ENCODE results near the gene SLU7. TPM values are rescaled to one million over a fixed set of nuclear protein-coding genes. Genes with fewer than 3 reads are reported as not detected.

The SLU7 gene
- total and polyA plus RNA-seq, 3 experiments from 2014 or later, result 48.3 to 94.1 (median 55.7) TPM

DNA sequence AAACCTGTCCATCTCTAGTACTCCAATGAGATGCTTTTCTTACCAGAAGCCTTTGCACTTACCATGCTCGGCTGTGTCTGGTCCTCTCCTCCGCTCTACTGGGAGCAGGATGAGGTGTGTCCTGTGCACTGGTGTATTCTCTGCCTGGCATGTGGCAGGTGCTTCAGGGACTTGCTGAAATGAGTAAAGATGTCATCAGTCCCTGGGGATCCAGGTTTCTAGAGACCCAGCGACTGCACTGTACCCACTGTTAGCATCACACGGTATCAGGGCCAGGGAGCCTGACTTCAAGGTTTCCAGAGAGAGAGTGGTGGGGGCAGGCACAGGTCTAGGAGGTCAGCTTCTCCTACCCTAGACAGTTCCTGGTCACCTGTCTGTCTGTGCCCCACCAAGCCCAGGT lies 13.3 kb upstream of the SLU7 start:
- H3K36me3 ChIP-seq (ENCODE audit: insufficient read depth, low read length), result no peaks in the 10 kb centered on the region
- Mint-ChIP-seq H3K9me3 (no peaks in the 10 kb centered on the region), H3K27ac (no peak overlapping the region), H3K36me3 (peaks cover 0 to 24% (median 6%) of the 10 kb centered on the region in 3 donors), H3K4me1 (no peaks in the 10 kb centered on the region), H3K4me3 (no peak overlapping the region), H3K27me3 (peaks cover 2 to 13% of the 10 kb centered on the region in 2 donors)
- CTCF ChIA-PET, result interaction anchor here (1.0 kb wide), 1 partner anchor 10 kb away, joined by 3 read pairs; no protein-coding TSS in a partner anchor
- no peaks in the 10 kb centered on the region for H3K9me3 ChIP-seq (ENCODE audit: low read length)
- H3K27me3 ChIP-seq (ENCODE audit: insufficient read depth, low read length, poor library complexity, severe bottlenecking), result no peaks in the 10 kb centered on the region
- POLR2A ChIA-PET, result no interaction called here
- no peak overlapping the region for H3K4me3 ChIP-seq (ENCODE audit: low read length)
- DNase-seq, result no peak
- H3K27ac ChIP-seq (ENCODE audit: low read depth, low read length), result no peak overlapping the region
- no peaks in the 10 kb centered on the region for H3K4me1 ChIP-seq (ENCODE audit: insufficient read depth, low read length)

DNA sequence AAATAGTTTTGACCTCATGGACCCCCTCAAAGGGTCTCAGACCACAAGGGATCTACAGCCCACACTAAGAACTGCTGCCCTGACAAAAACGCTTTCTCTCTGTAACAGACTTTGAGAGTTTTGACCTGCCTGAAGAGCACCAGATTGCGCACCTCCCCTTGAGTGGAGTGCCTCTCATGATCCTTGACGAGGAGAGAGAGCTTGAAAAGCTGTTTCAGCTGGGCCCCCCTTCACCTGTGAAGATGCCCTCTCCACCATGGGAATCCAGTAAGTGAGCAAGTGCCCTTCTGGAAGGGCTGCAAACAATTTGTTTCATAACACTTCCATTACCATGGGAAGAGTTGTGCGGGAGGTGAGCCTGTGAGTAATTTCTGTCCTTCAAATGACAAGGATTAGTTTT lies 8.7 kb upstream of the SLU7 start:
- Mint-ChIP-seq H3K27me3 (no peaks in the 10 kb centered on the region), H3K4me1 (peaks cover 28 to 34% (median 33%) of the 10 kb centered on the region in 3 donors), H3K36me3 (peaks cover 0 to 25% (median 6%) of the 10 kb centered on the region in 3 donors), H3K27ac (no peak overlapping the region), H3K9me3 (no peaks in the 10 kb centered on the region), H3K4me3 (peak overlapping the region in 1 of 7 donors; percentile 4)
- H3K27me3 ChIP-seq (ENCODE audit: insufficient read depth, low read length, poor library complexity, severe bottlenecking), result no peaks in the 10 kb centered on the region
- ChIA-PET CTCF (interaction anchor here (13.2 kb wide), 1 partner anchor 12 kb away, joined by 155 read pairs; no protein-coding TSS in a partner anchor), POLR2A (no interaction called here)
- H3K4me1 ChIP-seq (ENCODE audit: insufficient read depth, low read length), result peaks cover 8% of the 10 kb centered on the region
- H3K27ac ChIP-seq (ENCODE audit: low read depth, low read length), result no peak overlapping the region
- no peaks in the 10 kb centered on the region for H3K36me3 ChIP-seq (ENCODE audit: insufficient read depth, low read length)
- H3K4me3 ChIP-seq (ENCODE audit: low read length), result no peak overlapping the region
- no peaks in the 10 kb centered on the region for H3K9me3 ChIP-seq (ENCODE audit: low read length)
- no peak for DNase-seq

DNA sequence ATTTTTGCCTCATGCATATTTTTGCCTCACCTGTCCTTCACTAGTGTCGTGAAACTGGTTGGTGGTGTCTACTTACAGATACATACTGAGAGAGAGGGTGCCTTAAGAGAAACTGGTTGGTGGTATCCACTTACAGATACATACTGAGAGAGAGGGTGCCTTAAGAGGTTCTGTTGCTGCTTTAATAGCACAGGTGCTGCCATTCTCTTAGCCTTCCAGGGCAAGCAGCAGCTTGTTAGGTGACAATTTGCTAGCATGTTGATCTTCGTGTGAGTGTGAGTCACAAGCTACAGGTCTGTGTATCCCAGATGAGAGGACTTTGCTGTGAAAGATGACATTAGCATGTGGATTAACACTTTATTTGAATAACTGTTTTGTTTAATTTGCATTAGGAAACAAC lies 4.2 kb upstream of the SLU7 start:
- peaks cover 65 to 79% (median 75%) of the 10 kb centered on the region in 3 donors for H3K4me1 Mint-ChIP-seq
- peak overlapping the region; percentile 80 to 98 (median 95) for H3K4me3 Mint-ChIP-seq
- H3K27me3 ChIP-seq (ENCODE audit: insufficient read depth, low read length, poor library complexity, severe bottlenecking), result no peaks in the 10 kb centered on the region
- H3K27ac ChIP-seq (ENCODE audit: low read depth, low read length), result peak overlapping the region; percentile 76
- peak overlapping the region; percentile 69 to 98 (median 96) for H3K27ac Mint-ChIP-seq
- ChIA-PET POLR2A (interaction anchor here (1.8 to 2.3 kb wide), 2 partner anchors 15 to 45 kb away, joined by 9 to 11 read pairs; no protein-coding TSS in a partner anchor), CTCF (interaction anchor here (1.0 to 13.2 kb wide), 3 partner anchors 17 to 384 kb away, joined by 3 to 155 read pairs (median 4); no protein-coding TSS in a partner anchor)
- peak overlapping the region; percentile 72 for H3K4me3 ChIP-seq (ENCODE audit: low read length)
- H3K27me3 Mint-ChIP-seq, result peaks cover 0 to 4% of the 10 kb centered on the region in 2 donors
- peaks cover 0 to 26% (median 0%) of the 10 kb centered on the region in 3 donors for H3K36me3 Mint-ChIP-seq
- DNase-seq, result no peak
- H3K4me1 ChIP-seq (ENCODE audit: insufficient read depth, low read length), result peaks cover 26% of the 10 kb centered on the region
- H3K9me3 ChIP-seq (ENCODE audit: low read length), result no peaks in the 10 kb centered on the region
- H3K36me3 ChIP-seq (ENCODE audit: insufficient read depth, low read length), result no peaks in the 10 kb centered on the region
- H3K9me3 Mint-ChIP-seq, result no peaks in the 10 kb centered on the region

DNA sequence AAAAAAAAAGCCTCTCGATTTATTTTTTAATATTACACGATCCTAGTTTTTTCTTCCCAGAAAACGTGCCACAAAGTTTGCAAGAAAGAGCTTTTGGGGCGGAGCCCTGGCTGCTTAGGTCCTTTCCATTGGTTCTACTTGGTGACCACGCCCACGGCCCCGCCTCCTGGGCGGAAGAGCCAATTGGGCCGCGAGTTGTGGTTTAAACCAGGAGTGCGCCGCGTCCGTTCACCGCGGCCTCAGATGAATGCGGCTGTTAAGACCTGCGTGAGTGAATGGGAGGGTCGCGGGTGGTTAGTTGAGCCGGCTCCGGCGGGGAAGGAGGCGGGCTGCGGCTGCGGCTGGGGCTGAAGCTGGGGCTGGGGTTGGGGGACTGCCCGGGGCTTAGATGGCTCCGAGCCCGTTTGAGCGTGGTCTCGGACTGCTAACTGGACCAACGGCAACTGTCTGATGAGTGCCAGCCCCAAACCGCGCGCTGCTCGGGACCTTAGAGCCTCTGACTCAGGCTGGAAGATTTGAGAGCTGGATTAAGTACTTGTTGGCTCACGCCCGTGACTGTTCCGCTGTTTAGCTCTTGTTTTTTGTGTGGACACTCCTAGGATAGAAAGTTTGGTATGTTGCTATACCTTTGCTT lies 2.9 kb upstream of the SLU7 start, which contains the start of gene PTTG1:
PTTG1 (plus strand) TSS at position 231 of the 634 bp plus-strand sequence. CDS start 458 bp downstream, outside the sequence.
- H3K36me3 Mint-ChIP-seq, result peaks cover 0 to 22% (median 0%) of the 10 kb centered on the region in 3 donors
- DNase-seq, result peak; percentile 85 to 94 (median 88)
- Histone ChIP-seq H3K27ac (ENCODE audit: low read depth, low read length) (peak within 1 kb of the TSS; percentile 76), H3K36me3 (ENCODE audit: insufficient read depth, low read length) (no peaks in the 10 kb centered on the region), H3K27me3 (ENCODE audit: insufficient read depth, low read length, poor library complexity, severe bottlenecking) (no peaks in the 10 kb centered on the region), H3K4me1 (ENCODE audit: insufficient read depth, low read length) (peaks cover 38% of the 10 kb centered on the region), H3K9me3 (ENCODE audit: low read length) (no peaks in the 10 kb centered on the region), H3K4me3 (ENCODE audit: low read length) (peak within 1 kb of the TSS; percentile 72)
- ChIA-PET POLR2A (interaction anchor here (0.7 to 2.3 kb wide), 6 partner anchors 14 to 454 kb away, joined by 3 to 11 read pairs (median 4); no protein-coding TSS in a partner anchor), CTCF (interaction anchor here (0.9 to 13.2 kb wide), 5 partner anchors 8 to 86 kb away, joined by 3 to 155 read pairs (median 3); no protein-coding TSS in a partner anchor)
- H3K4me1 Mint-ChIP-seq, result peaks cover 73 to 92% (median 89%) of the 10 kb centered on the region in 3 donors
- H3K4me3 Mint-ChIP-seq, result peak within 1 kb of the TSS; percentile 93 to 98 (median 97)
- peaks cover 0 to 4% of the 10 kb centered on the region in 2 donors for H3K27me3 Mint-ChIP-seq
- H3K27ac Mint-ChIP-seq, result peak within 1 kb of the TSS; percentile 86 to 98 (median 96)
- no peaks in the 10 kb centered on the region for H3K9me3 Mint-ChIP-seq

DNA sequence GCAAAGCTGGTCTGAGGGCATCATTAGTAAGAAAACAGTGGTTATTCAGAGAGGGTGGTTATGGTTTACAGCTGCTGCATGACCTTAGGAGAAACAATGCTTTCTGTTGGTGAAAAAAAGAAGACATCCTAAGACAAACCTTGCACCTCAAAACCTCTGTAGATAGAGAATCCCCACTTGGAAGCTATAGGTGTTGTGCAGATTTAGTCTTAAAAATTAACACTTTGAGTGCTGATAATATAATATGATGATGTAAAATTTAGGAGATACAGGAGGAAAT lies 1.4 kb upstream of the SLU7 start:
- Histone ChIP-seq H3K4me1 (ENCODE audit: insufficient read depth, low read length) (peaks cover 42% of the 10 kb centered on the region), H3K27me3 (ENCODE audit: insufficient read depth, low read length, poor library complexity, severe bottlenecking) (no peaks in the 10 kb centered on the region), H3K4me3 (ENCODE audit: low read length) (no peak overlapping the region), H3K27ac (ENCODE audit: low read depth, low read length) (peak overlapping the region; percentile 91), H3K9me3 (ENCODE audit: low read length) (no peaks in the 10 kb centered on the region), H3K36me3 (ENCODE audit: insufficient read depth, low read length) (peaks cover 1% of the 10 kb centered on the region)
- DNase-seq, result no peak
- ChIA-PET POLR2A (interaction anchor here (1.7 kb wide), 1 partner anchor 48 kb away, joined by 7 read pairs; no protein-coding TSS in a partner anchor), CTCF (interaction anchor here (0.7 to 13.2 kb wide), 3 partner anchors 19 to 1158 kb away, joined by 3 to 155 read pairs (median 8); no protein-coding TSS in a partner anchor)
- peaks cover 0 to 32% (median 0%) of the 10 kb centered on the region in 3 donors for H3K36me3 Mint-ChIP-seq
- H3K9me3 Mint-ChIP-seq, result no peaks in the 10 kb centered on the region
- peak overlapping the region in 6 of 8 donors; percentile 36 to 99 (median 92) for H3K27ac Mint-ChIP-seq
- peaks cover 82 to 99% (median 97%) of the 10 kb centered on the region in 3 donors for H3K4me1 Mint-ChIP-seq
- H3K27me3 Mint-ChIP-seq, result peaks cover 0 to 4% of the 10 kb centered on the region in 2 donors
- peak overlapping the region; percentile 57 to 100 (median 94) for H3K4me3 Mint-ChIP-seq

DNA sequence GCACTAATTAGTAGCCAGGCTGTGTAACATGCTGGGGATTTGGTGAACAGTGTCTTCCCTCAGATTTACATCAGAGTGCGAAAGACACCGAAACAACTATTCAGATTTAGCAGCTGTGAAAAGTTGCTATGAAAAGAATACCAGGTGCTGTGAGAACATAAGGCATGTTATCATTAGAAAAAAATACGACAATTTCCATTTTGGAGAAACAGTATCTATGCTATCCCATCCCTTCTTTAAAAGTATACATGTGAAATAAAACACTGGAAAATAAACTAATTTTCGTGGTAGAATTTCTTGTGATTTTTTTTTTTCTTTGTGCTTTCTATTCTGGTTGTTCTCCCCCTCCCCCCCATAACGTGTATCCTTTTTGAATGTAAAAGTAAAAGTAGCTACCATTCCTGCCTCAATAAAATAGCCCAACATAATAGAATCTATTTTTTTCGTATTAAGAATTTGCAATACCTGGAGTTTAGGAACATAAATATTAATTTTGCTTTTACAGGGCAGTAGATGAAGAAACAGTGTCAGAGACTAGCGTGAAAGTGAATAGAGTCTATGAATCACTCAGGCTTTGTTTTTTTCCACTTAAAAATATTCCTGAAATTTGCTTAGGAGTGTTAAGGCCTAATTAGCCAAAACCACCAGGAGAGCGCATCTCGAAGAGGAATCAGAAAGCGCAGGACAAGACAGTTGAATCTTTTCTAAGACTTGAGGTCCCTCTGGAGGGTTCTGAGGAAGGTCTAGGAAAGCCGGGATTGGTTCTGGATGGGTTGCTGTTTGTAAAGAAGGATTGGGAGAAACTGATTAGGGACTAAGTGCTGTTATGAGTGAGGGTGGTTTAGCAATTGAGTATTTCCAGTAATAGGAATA lies 813 bp upstream of the SLU7 start:
- H3K27me3 ChIP-seq (ENCODE audit: insufficient read depth, low read length, poor library complexity, severe bottlenecking), result no peaks in the 10 kb centered on the region
- peak overlapping the region; percentile 94 to 100 (median 98) for H3K4me3 Mint-ChIP-seq
- no peaks in the 10 kb centered on the region for H3K9me3 ChIP-seq (ENCODE audit: low read length)
- peaks cover 0 to 37% (median 2%) of the 10 kb centered on the region in 3 donors for H3K36me3 Mint-ChIP-seq
- peaks cover 7% of the 10 kb centered on the region for H3K36me3 ChIP-seq (ENCODE audit: insufficient read depth, low read length)
- H3K27ac ChIP-seq (ENCODE audit: low read depth, low read length), result peak overlapping the region; percentile 91
- H3K4me3 ChIP-seq (ENCODE audit: low read length), result peak overlapping the region; percentile 93
- H3K27me3 Mint-ChIP-seq, result peaks cover 0 to 4% of the 10 kb centered on the region in 2 donors
- POLR2A ChIA-PET, result interaction anchor here (0.6 to 1.7 kb wide), 6 partner anchors 19 to 1211 kb away, joined by 3 to 7 read pairs (median 5); no protein-coding TSS in a partner anchor
- H3K9me3 Mint-ChIP-seq, result no peaks in the 10 kb centered on the region
- no peak for DNase-seq
- peak overlapping the region; percentile 86 to 100 (median 98) for H3K27ac Mint-ChIP-seq
- peaks cover 42% of the 10 kb centered on the region for H3K4me1 ChIP-seq (ENCODE audit: insufficient read depth, low read length)
- CTCF ChIA-PET, result interaction anchor here (0.6 to 13.2 kb wide), 7 partner anchors 16 to 1157 kb away, joined by 3 to 155 read pairs (median 5); partner anchors contain the start of gene FAM200C
- peaks cover 79 to 98% (median 97%) of the 10 kb centered on the region in 3 donors for H3K4me1 Mint-ChIP-seq

DNA sequence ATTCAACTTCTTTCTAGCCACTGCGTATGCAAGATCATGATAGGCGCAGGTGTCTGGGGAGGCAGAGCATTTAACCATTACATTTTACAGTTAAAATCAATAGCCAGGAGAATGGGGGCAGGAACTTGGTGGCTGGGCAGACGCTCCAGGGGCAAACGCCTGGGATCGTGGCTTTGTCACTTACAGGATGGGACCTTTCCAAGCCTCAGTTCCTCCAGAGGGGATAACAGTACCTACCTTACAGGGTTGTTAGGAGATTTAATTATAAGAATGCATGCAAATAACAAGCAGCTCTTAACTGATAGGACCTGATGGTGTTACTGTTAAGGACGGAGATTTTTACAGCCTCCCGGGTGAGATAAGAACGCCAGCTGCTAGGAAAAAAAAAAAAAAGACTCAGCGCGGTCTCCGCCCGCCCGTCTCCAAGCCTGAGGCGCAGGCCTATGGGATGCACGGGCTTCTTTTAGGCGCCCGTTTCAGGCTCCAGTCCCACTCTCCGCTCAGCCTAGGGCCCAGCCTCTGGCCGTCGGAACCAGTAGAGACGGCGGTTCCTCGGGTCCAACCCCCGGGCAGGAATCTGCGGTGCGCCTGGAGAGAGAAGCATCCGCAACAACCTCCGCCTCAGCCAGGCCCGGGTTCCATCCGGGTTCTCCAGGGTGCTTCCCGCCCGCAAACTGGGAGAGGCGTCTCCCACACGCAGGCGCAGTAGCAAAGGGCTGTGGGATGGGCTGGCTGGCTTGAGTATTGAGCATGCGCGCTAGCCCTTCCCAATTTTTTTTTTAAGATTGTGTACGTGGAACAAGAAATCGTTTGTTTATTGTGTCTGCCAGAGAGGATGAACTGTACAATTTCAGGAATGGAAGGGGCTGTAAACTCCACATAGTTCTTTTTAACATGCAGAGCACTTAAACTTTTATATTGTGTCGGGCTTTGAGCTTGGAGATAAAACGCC lies 19.2 kb downstream of the SLU7 start, which contains the start of gene FAM200C:
FAM200C (minus strand) TSS at position 653 of the 952 bp plus-strand sequence. CDS start 4,564 bp downstream, outside the sequence.
- Histone ChIP-seq H3K27ac (ENCODE audit: low read depth, low read length) (peak within 1 kb of the TSS; percentile 34), H3K4me1 (ENCODE audit: insufficient read depth, low read length) (peaks cover 10% of the 10 kb centered on the region), H3K4me3 (ENCODE audit: low read length) (peak within 1 kb of the TSS; percentile 64), H3K9me3 (ENCODE audit: low read length) (no peaks in the 10 kb centered on the region), H3K36me3 (ENCODE audit: insufficient read depth, low read length) (peaks cover 6% of the 10 kb centered on the region), H3K27me3 (ENCODE audit: insufficient read depth, low read length, poor library complexity, severe bottlenecking) (no peaks in the 10 kb centered on the region)
- ChIA-PET CTCF (interaction anchor here (1.2 to 1.6 kb wide), 3 partner anchors 9 to 40 kb away, joined by 3 to 4 read pairs (median 3); partner anchors contain the start of gene SLU7), POLR2A (no interaction called here)
- Mint-ChIP-seq H3K4me3 (peak within 1 kb of the TSS; percentile 85 to 94 (median 92)), H3K27me3 (no peaks in the 10 kb centered on the region), H3K27ac (peak within 1 kb of the TSS; percentile 58 to 93 (median 78)), H3K4me1 (peaks cover 11 to 27% (median 22%) of the 10 kb centered on the region in 3 donors), H3K9me3 (no peaks in the 10 kb centered on the region), H3K36me3 (peaks cover 9 to 41% (median 10%) of the 10 kb centered on the region in 3 donors)
- DNase-seq, result peak; percentile 51 to 71 (median 64)
